ENCODE results near the gene PDK3. TPM values are rescaled to one million over a fixed set of nuclear protein-coding genes. Genes with fewer than 3 reads are reported as not detected.
A peak's percentile ranks its signal among the peaks of the same experiment; 100 is the strongest.

PDK3 gene
- total RNA-seq, 1 donor from 2014 or later, result 5.3 TPM

DNA sequence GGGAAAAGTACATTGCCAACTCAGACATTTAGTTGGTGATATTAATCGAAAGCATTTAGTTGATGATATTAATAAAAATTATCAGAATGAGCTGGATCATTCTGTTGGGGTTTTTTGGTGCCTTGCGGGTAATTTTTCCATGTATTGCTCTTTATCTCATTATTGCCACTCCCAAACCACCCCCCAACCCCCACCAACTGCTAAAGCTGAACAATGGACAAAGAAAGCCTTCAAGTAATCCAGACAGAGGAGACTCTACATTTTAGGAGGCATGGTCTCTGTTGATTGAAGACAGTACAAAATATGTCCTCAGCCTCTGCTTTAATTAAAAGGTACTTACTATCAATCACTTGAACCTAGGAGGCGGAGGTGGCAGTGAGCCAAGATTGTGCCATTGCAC is 22.5 kb downstream of the PDK3 start:
- FAIRE-seq (no peak), DNase-seq (ENCODE audit: low read depth) (no peak)

DNA sequence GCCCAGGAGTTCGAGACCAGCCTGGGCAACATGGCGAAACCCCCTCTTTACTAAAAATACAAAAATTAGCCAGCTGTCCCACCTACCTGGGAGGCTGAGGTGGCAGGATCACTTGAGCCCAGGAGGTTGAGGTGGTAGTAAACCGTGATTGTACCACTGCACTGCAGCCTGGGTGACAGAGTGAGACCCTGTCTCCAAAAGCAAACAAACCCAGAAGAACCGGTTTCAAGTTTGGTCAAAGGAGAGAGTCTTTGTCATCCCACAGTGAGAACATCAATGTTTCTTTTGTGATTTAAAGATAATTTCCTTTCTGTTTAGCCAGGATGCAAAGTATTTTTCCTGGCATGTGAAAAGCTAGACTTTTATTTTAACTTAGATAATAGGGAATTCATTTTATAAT is 26.7 kb downstream of the PDK3 start:
- FAIRE-seq (no peak), DNase-seq (ENCODE audit: low read depth) (no peak)
- TF ChIP-seq, protein P1, sequence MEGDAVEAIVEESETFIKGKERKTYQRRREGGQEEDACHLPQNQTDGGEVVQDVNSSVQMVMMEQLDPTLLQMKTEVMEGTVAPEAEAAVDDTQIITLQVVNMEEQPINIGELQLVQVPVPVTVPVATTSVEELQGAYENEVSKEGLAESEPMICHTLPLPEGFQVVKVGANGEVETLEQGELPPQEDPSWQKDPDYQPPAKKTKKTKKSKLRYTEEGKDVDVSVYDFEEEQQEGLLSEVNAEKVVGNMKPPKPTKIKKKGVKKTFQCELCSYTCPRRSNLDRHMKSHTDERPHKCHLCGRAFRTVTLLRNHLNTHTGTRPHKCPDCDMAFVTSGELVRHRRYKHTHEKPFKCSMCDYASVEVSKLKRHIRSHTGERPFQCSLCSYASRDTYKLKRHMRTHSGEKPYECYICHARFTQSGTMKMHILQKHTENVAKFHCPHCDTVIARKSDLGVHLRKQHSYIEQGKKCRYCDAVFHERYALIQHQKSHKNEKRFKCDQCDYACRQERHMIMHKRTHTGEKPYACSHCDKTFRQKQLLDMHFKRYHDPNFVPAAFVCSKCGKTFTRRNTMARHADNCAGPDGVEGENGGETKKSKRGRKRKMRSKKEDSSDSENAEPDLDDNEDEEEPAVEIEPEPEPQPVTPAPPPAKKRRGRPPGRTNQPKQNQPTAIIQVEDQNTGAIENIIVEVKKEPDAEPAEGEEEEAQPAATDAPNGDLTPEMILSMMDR (IDR thresholded peaks at IDR 0.05; ENCODE audit: insufficient read depth, low read length, severe bottlenecking), result no peak
- Histone ChIP-seq H3K4me3 (ENCODE audit: low read depth, low read length) (no peak overlapping the region), H3K36me3 (ENCODE audit: control insufficient read depth, insufficient read depth, low read length) (no peaks in the 10 kb centered on the region), H3K27me3 (ENCODE audit: control insufficient read depth, insufficient read depth, low read length) (no peaks in the 10 kb centered on the region)

More for the DNA sequence above, 22.5 kb downstream of the PDK3 start:
- H3K27me3 ChIP-seq (ENCODE audit: control insufficient read depth, insufficient read depth, low read length), result no peaks in the 10 kb centered on the region
- no peaks in the 10 kb centered on the region for H3K36me3 ChIP-seq (ENCODE audit: control insufficient read depth, insufficient read depth, low read length)
- no peak overlapping the region for H3K4me3 ChIP-seq (ENCODE audit: low read depth, low read length)
- TF ChIP-seq, protein P1 (IDR thresholded peaks at IDR 0.05; ENCODE audit: insufficient read depth, low read length, severe bottlenecking), result no peak

DNA sequence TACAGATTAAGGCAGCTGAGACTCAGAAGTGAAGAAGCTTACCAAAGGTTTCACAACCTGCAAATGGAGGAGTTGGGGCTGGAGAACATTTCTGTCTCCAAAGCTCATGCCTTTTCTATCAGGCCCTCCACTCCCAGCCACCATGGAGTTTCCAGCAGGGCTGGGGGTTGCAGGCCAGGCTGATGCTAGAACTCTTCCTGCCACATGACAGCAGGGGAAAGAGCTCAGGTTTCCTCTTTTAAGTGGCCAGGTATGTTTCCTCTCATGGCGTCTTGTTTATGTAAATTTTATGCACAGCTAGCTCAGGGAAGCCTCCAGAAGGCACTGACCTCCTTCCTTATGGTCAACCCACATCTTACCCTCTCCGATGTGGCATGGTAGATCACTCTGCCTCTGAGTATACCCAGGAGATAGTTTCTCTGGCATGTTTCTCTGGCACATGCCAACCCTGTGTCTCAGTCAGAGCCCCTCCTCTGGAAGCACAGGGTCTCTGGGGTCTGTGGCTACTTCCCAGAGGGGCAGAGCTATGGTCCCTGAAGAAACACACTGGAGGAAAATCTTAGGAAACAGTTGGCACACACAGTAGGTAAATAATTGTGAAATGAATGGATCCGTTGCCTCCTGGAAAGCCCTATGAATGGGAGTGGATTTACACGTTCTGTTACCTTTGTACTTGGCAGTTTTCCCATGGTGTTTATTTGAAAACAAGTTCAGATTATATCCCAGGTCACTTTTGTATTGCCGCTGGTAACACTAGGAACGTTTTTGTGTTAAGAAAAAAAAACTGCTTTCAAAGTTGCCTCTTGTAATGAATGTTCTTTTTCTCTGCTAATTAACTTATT is 28.9 kb downstream of the PDK3 start:
- TF ChIP-seq, protein P1 (IDR thresholded peaks at IDR 0.05; ENCODE audit: insufficient read depth, low read length, severe bottlenecking), result no peak
- DNase-seq (ENCODE audit: low read depth) (peak; percentile 33), FAIRE-seq (no peak)
- H3K4me3 ChIP-seq (ENCODE audit: low read depth, low read length), result no peak overlapping the region
- no peaks in the 10 kb centered on the region for H3K36me3 ChIP-seq (ENCODE audit: control insufficient read depth, insufficient read depth, low read length)
- H3K27me3 ChIP-seq (ENCODE audit: control insufficient read depth, insufficient read depth, low read length), result no peaks in the 10 kb centered on the region

DNA sequence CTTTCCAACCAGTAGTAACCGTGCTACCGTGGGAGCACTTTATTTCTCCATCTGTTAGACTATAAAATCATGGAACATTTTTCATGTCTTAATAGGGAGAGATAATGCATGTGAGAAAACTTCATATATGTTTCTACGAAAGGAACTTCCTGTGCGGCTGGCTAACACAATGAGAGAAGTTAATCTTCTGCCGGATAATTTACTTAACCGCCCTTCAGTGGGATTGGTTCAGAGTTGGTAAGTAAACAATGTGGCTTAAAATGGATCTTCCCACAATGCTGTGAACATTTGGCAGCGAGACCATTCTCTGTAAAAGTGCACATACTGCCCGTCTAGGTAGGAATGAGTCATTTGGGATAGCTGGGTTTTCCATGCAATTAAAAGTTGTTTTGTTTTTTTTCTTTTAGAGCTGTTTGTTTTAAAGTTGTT is 29.6 kb downstream of the PDK3 start:
- Histone ChIP-seq H3K36me3 (ENCODE audit: control insufficient read depth, insufficient read depth, low read length) (no peaks in the 10 kb centered on the region), H3K4me3 (ENCODE audit: low read depth, low read length) (no peak overlapping the region), H3K27me3 (ENCODE audit: control insufficient read depth, insufficient read depth, low read length) (no peaks in the 10 kb centered on the region)
- FAIRE-seq (no peak), DNase-seq (ENCODE audit: low read depth) (peak; percentile 89)
- TF ChIP-seq, protein P1 (IDR thresholded peaks at IDR 0.05; ENCODE audit: insufficient read depth, low read length, severe bottlenecking), result no peak

DNA sequence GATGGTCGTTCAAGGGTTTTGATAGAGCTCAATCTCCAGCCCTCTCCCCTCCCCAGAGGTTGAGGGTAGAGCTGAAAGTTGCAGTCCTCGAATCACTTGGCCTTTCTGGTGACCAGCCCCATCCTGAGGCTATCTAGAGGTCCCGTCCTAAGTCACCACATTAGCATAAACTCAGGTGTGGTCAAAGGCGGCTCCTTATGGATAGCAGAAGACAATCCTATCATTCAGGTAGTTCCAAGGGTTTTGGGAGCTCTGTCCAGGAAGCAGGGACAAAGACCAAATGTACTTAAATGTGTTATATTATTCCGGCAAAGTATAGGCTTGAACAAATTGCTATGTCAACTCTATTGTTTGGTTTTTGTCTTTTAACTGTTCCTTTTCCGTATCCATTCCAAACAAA is 30.6 kb downstream of the PDK3 start:
- Histone ChIP-seq H3K27me3 (ENCODE audit: control insufficient read depth, insufficient read depth, low read length) (no peaks in the 10 kb centered on the region), H3K4me3 (ENCODE audit: low read depth, low read length) (no peak overlapping the region), H3K36me3 (ENCODE audit: control insufficient read depth, insufficient read depth, low read length) (no peaks in the 10 kb centered on the region)
- DNase-seq (ENCODE audit: low read depth) (no peak), FAIRE-seq (no peak)
- TF ChIP-seq, protein P1 (IDR thresholded peaks at IDR 0.05; ENCODE audit: insufficient read depth, low read length, severe bottlenecking), result no peak
